Neural progenitor cell (in vitro differentiated cells): ENCODE data around the gene NR3C2. TPM values are rescaled to one million over a fixed set of nuclear protein-coding genes. Genes with fewer than 3 reads are reported as not detected.

Experiments
- DNase-seq: peaks from one replicate; pipeline ENCODE4 v3.0.0-alpha.2; 2016; ENCODE audit warnings: low spot score
- H2AFZ ChIP-seq: fragments of 200-600 bp; sonication (generic); replicated peaks from 2 replicates; pipeline ENCODE4 v1.6.1; 2016; ENCODE audit warnings: antibody characterized with exemption
- H3F3A ChIP-seq: fragments of 200-600 bp; sonication (generic); 2 replicates; pipeline ENCODE4 v1.6.1; 2016; ENCODE audit warnings: antibody characterized with exemption, low read depth
- H3K27ac ChIP-seq: fragments of 200-600 bp; sonication (generic); 2 replicates; pipeline ENCODE4 v1.5.1; 2016; ENCODE audit warnings: mild to moderate bottlenecking
- H3K27me3 ChIP-seq: fragments of 200-600 bp; sonication (generic); 2 replicates; pipeline ENCODE4 v1.6.1; 2016; ENCODE audit warnings: mild to moderate bottlenecking, moderate library complexity
- H3K36me3 ChIP-seq: fragments of 200-600 bp; sonication (generic); 2 replicates; pipeline ENCODE4 v1.5.1; 2016
- H3K4me1 ChIP-seq: fragments of 200-600 bp; sonication (generic); 2 replicates; pipeline ENCODE4 v1.6.1; 2016; ENCODE audit warnings: mixed run types
- H3K4me2 ChIP-seq: fragments of 200-600 bp; sonication (generic); 2 replicates; pipeline ENCODE4 v1.6.1; 2016
- H3K4me3 ChIP-seq: fragments of 200-600 bp; sonication (generic); 2 replicates; pipeline ENCODE4 v1.5.1; 2016
- H3K79me2 ChIP-seq: fragments of 200-600 bp; sonication (generic); 2 replicates; pipeline ENCODE4 v1.6.1; 2016; ENCODE audit warnings: low read depth
- H3K9ac ChIP-seq: fragments of 200-600 bp; sonication (generic); 2 replicates; pipeline ENCODE4 v1.6.1; 2016
- H3K9me3 ChIP-seq: fragments of 200-600 bp; sonication (generic); 2 replicates; pipeline ENCODE4 v1.5.1; 2016; ENCODE audit warnings: low read depth
- H4K20me1 ChIP-seq: fragments of 200-600 bp; sonication (generic); 2 replicates; pipeline ENCODE4 v1.6.1; 2016; ENCODE audit warnings: low read depth
- H3K27ac Mint-ChIP-seq: 3 replicates; pipeline ENCODE4 v1.8.0; 2021; ENCODE audit warnings: mixed read lengths
- H3K27me3 Mint-ChIP-seq: 2 replicates; pipeline ENCODE4 v1.8.0; 2022; ENCODE audit warnings: low read depth, mild to moderate bottlenecking, inconsistent platforms, moderate library complexity, mixed read lengths; ENCODE audit not compliant: insufficient read depth
- H3K36me3 Mint-ChIP-seq: 3 replicates; pipeline ENCODE4 v1.8.0; 2021; ENCODE audit warnings: mixed read lengths
- H3K4me1 Mint-ChIP-seq: 3 replicates; pipeline ENCODE4 v1.8.0; 2021; ENCODE audit warnings: mixed read lengths
- H3K4me3 Mint-ChIP-seq: 3 replicates; pipeline ENCODE4 v1.8.0; 2021; ENCODE audit warnings: mild to moderate bottlenecking, moderate library complexity, mixed read lengths
- H3K9me3 Mint-ChIP-seq: 3 replicates; pipeline ENCODE4 v1.8.0; 2020; ENCODE audit warnings: mixed read lengths
- EZH2 ChIP-seq: fragments of 200-600 bp; sonication (generic); IDR thresholded peaks from 2 replicates; pipeline ENCODE4 v1.6.1; 2017; ENCODE audit warnings: antibody characterized with exemption, mild to moderate bottlenecking, moderate library complexity
- EZH2phosphoT487 ChIP-seq: fragments of 200-600 bp; sonication (generic); IDR thresholded peaks from 2 replicates; pipeline ENCODE4 v1.6.1; 2017; ENCODE audit warnings: antibody characterized with exemption
- total RNA-seq: library from RNA; depleted of rRNA; stranded (reverse); fragments of >200 nt; gene quantifications from 2 replicates; pipeline ENCODE4 v1.2.3, GENCODE V29; 2015; ENCODE audit warnings: low replicate concordance
- TF ChIP-seq, protein P1 (sequence below): fragments of 200-600 bp; sonication (generic); IDR thresholded peaks from 2 replicates; pipeline ENCODE4 v1.5.1; 2017; ENCODE audit warnings: antibody characterized with exemption, mild to moderate bottlenecking

Gene NR3C2
- total RNA-seq, 1 donor from 2014 or later: 0.73 TPM

DNA sequence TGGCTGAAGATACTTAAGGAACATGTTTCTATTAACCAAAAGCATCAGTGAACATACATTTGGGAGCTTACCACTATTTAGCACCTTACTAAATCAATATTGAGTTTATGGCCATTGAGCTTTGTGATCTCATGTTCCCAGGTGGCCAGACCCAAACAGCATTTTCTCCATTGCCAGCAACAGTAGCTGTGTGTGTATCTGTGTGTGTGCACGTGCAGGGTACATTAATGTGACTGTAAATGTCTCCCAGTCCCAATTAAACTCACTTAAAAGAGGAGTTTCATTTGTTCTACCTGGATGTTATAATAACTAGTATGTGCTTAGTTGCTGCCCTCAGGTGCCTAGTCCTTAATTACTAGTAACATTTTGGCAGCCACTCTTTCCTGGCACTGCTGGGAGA, 282.4 kb downstream of the NR3C2 start:
- H4K20me1 ChIP-seq: no peaks in the 10 kb centered on the region
- no peak overlapping the region for H3K4me3 ChIP-seq
- no peak overlapping the region for H2AFZ ChIP-seq
- H3K9ac ChIP-seq: no peak overlapping the region
- no peak overlapping the region for H3K4me3 Mint-ChIP-seq
- H3K4me1 ChIP-seq: peaks cover 3% of the 10 kb centered on the region
- H3F3A ChIP-seq: no peaks in the 10 kb centered on the region
- peaks cover 2% of the 10 kb centered on the region for H3K9me3 Mint-ChIP-seq
- no peaks in the 10 kb centered on the region for H3K27me3 ChIP-seq
- H3K36me3 ChIP-seq: no peaks in the 10 kb centered on the region
- no peaks in the 10 kb centered on the region for H3K79me2 ChIP-seq
- H3K27me3 Mint-ChIP-seq: no peaks in the 10 kb centered on the region
- H3K27ac ChIP-seq: no peak overlapping the region
- no peak overlapping the region for H3K27ac Mint-ChIP-seq
- no peak for TF ChIP-seq EZH2
- H3K4me1 Mint-ChIP-seq: peaks cover 2% of the 10 kb centered on the region
- no peaks in the 10 kb centered on the region for H3K36me3 Mint-ChIP-seq
- DNase-seq: no peak
- H3K9me3 ChIP-seq: no peaks in the 10 kb centered on the region
- H3K4me2 ChIP-seq: no peak overlapping the region

DNA sequence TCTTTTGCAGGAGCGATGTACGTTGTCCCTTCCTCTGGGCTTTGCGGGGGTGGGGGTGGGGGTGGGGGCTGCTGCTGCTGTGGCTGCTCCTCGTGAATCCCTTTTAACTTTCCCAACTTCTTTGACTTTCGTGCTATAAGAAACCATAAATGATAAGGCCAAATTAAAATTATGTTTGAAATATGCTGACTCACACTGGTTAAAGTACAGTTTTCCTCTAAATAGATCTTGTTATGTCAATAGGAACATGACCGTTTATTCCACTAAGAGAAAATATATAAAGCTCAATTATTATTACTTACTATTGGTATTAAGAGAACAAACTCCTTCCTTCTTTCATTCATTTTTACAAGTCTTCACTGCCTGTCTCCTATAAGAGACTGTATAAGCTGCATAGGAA, 287.4 kb downstream of the NR3C2 start:
- peaks cover 4% of the 10 kb centered on the region for H3K4me1 Mint-ChIP-seq
- no peaks in the 10 kb centered on the region for H3K27me3 ChIP-seq
- no peak overlapping the region for H3K4me2 ChIP-seq
- no peaks in the 10 kb centered on the region for H3K9me3 ChIP-seq
- TF ChIP-seq, protein P1, sequence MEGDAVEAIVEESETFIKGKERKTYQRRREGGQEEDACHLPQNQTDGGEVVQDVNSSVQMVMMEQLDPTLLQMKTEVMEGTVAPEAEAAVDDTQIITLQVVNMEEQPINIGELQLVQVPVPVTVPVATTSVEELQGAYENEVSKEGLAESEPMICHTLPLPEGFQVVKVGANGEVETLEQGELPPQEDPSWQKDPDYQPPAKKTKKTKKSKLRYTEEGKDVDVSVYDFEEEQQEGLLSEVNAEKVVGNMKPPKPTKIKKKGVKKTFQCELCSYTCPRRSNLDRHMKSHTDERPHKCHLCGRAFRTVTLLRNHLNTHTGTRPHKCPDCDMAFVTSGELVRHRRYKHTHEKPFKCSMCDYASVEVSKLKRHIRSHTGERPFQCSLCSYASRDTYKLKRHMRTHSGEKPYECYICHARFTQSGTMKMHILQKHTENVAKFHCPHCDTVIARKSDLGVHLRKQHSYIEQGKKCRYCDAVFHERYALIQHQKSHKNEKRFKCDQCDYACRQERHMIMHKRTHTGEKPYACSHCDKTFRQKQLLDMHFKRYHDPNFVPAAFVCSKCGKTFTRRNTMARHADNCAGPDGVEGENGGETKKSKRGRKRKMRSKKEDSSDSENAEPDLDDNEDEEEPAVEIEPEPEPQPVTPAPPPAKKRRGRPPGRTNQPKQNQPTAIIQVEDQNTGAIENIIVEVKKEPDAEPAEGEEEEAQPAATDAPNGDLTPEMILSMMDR: no peak
- no peak for TF ChIP-seq EZH2phosphoT487
- no peak for TF ChIP-seq EZH2
- no peak overlapping the region for H3K9ac ChIP-seq
- no peaks in the 10 kb centered on the region for H3K36me3 Mint-ChIP-seq
- H3K4me1 ChIP-seq: peaks cover 15% of the 10 kb centered on the region
- no peak overlapping the region for H2AFZ ChIP-seq
- DNase-seq: no peak
- H3K27ac Mint-ChIP-seq: no peak overlapping the region
- H3K79me2 ChIP-seq: no peaks in the 10 kb centered on the region
- H4K20me1 ChIP-seq: no peaks in the 10 kb centered on the region
- H3K4me3 Mint-ChIP-seq: no peak overlapping the region
- H3K9me3 Mint-ChIP-seq: peaks cover 2% of the 10 kb centered on the region
- no peaks in the 10 kb centered on the region for H3K36me3 ChIP-seq
- no peak overlapping the region for H3K4me3 ChIP-seq
- no peaks in the 10 kb centered on the region for H3K27me3 Mint-ChIP-seq
- H3F3A ChIP-seq: no peaks in the 10 kb centered on the region
- no peak overlapping the region for H3K27ac ChIP-seq

DNA sequence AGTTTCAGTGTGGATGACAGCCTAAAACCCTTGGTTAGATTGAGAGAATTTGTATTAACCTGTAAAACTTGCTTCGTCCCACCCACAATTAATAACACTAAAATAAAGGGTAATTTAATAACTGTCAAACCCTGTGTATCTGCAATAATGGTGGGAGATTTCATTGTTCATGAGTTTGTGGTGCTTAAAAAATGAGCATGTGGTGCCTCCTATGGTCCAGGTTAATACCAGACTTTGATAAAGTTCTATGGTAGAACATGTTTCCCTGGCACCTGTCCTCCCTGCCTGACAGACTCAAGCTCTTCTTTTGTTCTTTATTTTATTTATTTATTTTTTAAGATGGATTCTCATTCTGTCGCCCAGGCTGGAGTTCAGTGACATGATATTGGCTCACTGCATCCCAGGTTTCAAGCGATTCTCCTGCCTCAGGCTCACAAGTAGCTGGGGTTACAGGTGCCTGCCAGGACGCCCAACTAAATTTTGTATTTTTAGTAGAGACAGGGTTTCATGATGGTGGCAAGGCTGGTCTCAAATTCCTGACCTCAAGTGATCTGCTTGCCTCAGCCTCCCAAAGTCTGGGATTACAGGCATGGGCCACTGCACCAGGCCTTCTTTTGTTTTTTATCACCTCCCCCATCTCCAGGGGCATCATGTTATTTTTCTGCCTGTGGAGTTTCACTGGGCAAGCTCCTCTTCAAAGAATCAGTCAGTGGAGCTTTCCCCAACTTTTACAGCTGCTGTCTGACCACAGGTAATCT, 289.2 kb downstream of the NR3C2 start:
- DNase-seq: no peak
- H4K20me1 ChIP-seq: no peaks in the 10 kb centered on the region
- H3K9ac ChIP-seq: no peak overlapping the region
- H3K36me3 Mint-ChIP-seq: no peaks in the 10 kb centered on the region
- H3K4me3 ChIP-seq: no peak overlapping the region
- no peaks in the 10 kb centered on the region for H3K9me3 ChIP-seq
- peaks cover 15% of the 10 kb centered on the region for H3K4me1 ChIP-seq
- no peak overlapping the region for H3K4me3 Mint-ChIP-seq
- H3K9me3 Mint-ChIP-seq: peaks cover 2% of the 10 kb centered on the region
- no peaks in the 10 kb centered on the region for H3K27me3 ChIP-seq
- H3K27ac Mint-ChIP-seq: no peak overlapping the region
- no peaks in the 10 kb centered on the region for H3K79me2 ChIP-seq
- TF ChIP-seq EZH2 (no peak), EZH2phosphoT487 (no peak)
- TF ChIP-seq, protein P1: no peak
- H3K36me3 ChIP-seq: no peaks in the 10 kb centered on the region
- H2AFZ ChIP-seq: peak overlapping the region; percentile 60
- H3K4me2 ChIP-seq: peak overlapping the region; percentile 32
- no peaks in the 10 kb centered on the region for H3K27me3 Mint-ChIP-seq
- no peaks in the 10 kb centered on the region for H3F3A ChIP-seq
- H3K27ac ChIP-seq: no peak overlapping the region
- peaks cover 4% of the 10 kb centered on the region for H3K4me1 Mint-ChIP-seq

DNA sequence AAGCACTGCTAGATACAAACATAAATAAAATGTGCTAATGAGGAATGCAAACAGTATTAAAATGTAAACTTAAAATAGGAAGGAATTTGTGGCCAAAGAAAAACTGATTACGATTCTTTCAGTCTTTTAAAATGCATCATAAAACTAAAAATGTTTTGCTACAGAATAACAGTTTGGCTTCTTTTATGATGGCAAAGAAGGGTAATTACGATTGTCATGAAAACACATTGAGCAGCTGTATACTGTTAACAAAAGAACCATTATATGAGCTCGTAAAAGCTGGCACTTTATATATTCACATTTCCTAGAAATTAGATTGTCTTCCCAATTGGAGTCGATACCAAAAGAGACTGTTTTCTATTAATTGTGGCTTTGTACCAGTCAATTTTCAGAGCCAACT, 290.4 kb downstream of the NR3C2 start:
- no peak for DNase-seq
- Histone ChIP-seq H2AFZ (no peak overlapping the region), H3K9ac (no peak overlapping the region), H3K4me3 (no peak overlapping the region), H3K27me3 (no peaks in the 10 kb centered on the region), H3K4me1 (peaks cover 15% of the 10 kb centered on the region), H3K9me3 (no peaks in the 10 kb centered on the region), H4K20me1 (no peaks in the 10 kb centered on the region), H3F3A (no peaks in the 10 kb centered on the region), H3K36me3 (no peaks in the 10 kb centered on the region), H3K27ac (no peak overlapping the region), H3K79me2 (no peaks in the 10 kb centered on the region), H3K4me2 (no peak overlapping the region)
- H3K4me1 Mint-ChIP-seq: peaks cover 4% of the 10 kb centered on the region
- no peak for TF ChIP-seq EZH2
- TF ChIP-seq, protein P1: no peak
- TF ChIP-seq EZH2phosphoT487: no peak
- H3K4me3 Mint-ChIP-seq: no peak overlapping the region
- no peak overlapping the region for H3K27ac Mint-ChIP-seq
- no peaks in the 10 kb centered on the region for H3K27me3 Mint-ChIP-seq
- peaks cover 2% of the 10 kb centered on the region for H3K9me3 Mint-ChIP-seq
- no peaks in the 10 kb centered on the region for H3K36me3 Mint-ChIP-seq
